Endothelial cell (in vitro differentiated cells): ENCODE data around the gene MAPKAP1. TPM values are rescaled to one million over a fixed set of nuclear protein-coding genes. Genes with fewer than 3 reads are reported as not detected.

Experiments
- DNase-seq: peaks from one replicate; pipeline ENCODE4 v3.0.0; 2021; ENCODE audit warnings: low spot score
- H3K27ac Mint-ChIP-seq: one replicate; pipeline ENCODE4 v1.8.0; 2021; ENCODE audit warnings: mixed read lengths, inconsistent platforms; ENCODE audit not compliant: unreplicated experiment
- H3K27me3 Mint-ChIP-seq: one replicate; pipeline ENCODE4 v1.8.0; 2021; ENCODE audit warnings: mild to moderate bottlenecking, moderate library complexity, mixed read lengths, inconsistent platforms; ENCODE audit not compliant: unreplicated experiment
- H3K36me3 Mint-ChIP-seq: one replicate; pipeline ENCODE4 v1.8.0; 2021; ENCODE audit warnings: mild to moderate bottlenecking, low read depth, mixed read lengths, inconsistent platforms; ENCODE audit not compliant: unreplicated experiment
- H3K4me1 Mint-ChIP-seq: one replicate; pipeline ENCODE4 v1.8.0; 2021; ENCODE audit warnings: mild to moderate bottlenecking, mixed read lengths, inconsistent platforms; ENCODE audit not compliant: unreplicated experiment
- H3K4me3 Mint-ChIP-seq: one replicate; pipeline ENCODE4 v1.8.0; 2021; ENCODE audit warnings: mild to moderate bottlenecking, mixed read lengths, inconsistent platforms; ENCODE audit not compliant: unreplicated experiment
- H3K9me3 Mint-ChIP-seq: one replicate; pipeline ENCODE4 v1.8.0; 2021; ENCODE audit warnings: mixed read lengths, inconsistent platforms; ENCODE audit not compliant: unreplicated experiment
- CTCF ChIP-seq: fragments of 200-600 bp; sonication (generic); IDR thresholded peaks from one replicate; pipeline ENCODE4 v1.5.0; 2021; ENCODE audit warnings: antibody characterized with exemption; ENCODE audit not compliant: unreplicated experiment
- total RNA-seq: library from RNA; stranded (reverse); fragmentation: NEBNext Ultra II Directional; extraction: Animal tissue kit (Norgen Biotek cat#: 25700); gene quantifications from one replicate; pipeline ENCODE4 v1.2.1, GENCODE V29; 2021; ENCODE audit not compliant: unreplicated experiment

Gene MAPKAP1
- total RNA-seq, 1 donor from 2014 or later, result 74.6 TPM

GRCh38 chr9:125620216-125620615 lies 86.8 kb downstream of the MAPKAP1 start:
- no peak overlapping the region for H3K27ac Mint-ChIP-seq
- H3K9me3 Mint-ChIP-seq, result peaks cover 7% of the 10 kb centered on the region
- H3K36me3 Mint-ChIP-seq, result peaks cover 7% of the 10 kb centered on the region
- no peaks in the 10 kb centered on the region for H3K4me1 Mint-ChIP-seq
- H3K27me3 Mint-ChIP-seq, result peaks cover 2% of the 10 kb centered on the region
- H3K4me3 Mint-ChIP-seq, result no peak overlapping the region
- no peak for DNase-seq
- no peak for TF ChIP-seq CTCF

GRCh38 chr9:125617087-125617486 lies 89.9 kb downstream of the MAPKAP1 start:
- TF ChIP-seq CTCF, result no peak
- Mint-ChIP-seq H3K9me3 (peaks cover 7% of the 10 kb centered on the region), H3K4me3 (no peak overlapping the region), H3K27ac (no peak overlapping the region), H3K27me3 (no peaks in the 10 kb centered on the region), H3K4me1 (peaks cover 14% of the 10 kb centered on the region), H3K36me3 (peaks cover 6% of the 10 kb centered on the region)
- no peak for DNase-seq

- TF ChIP-seq CTCF, result no peak
- Mint-ChIP-seq H3K36me3 (no peaks in the 10 kb centered on the region), H3K4me3 (no peak overlapping the region), H3K27me3 (no peaks in the 10 kb centered on the region), H3K4me1 (peaks cover 27% of the 10 kb centered on the region), H3K9me3 (no peaks in the 10 kb centered on the region), H3K27ac (peak overlapping the region; percentile 98)
- peak; percentile 29 for DNase-seq
These were observed 93.9 kb downstream of the MAPKAP1 start for GRCh38 chr9:125613141-125613540.

GRCh38 chr9:125612616-125613015 lies 94.4 kb downstream of the MAPKAP1 start:
- peak overlapping the region; percentile 98 for H3K27ac Mint-ChIP-seq
- H3K4me3 Mint-ChIP-seq, result no peak overlapping the region
- DNase-seq, result no peak
- peaks cover 28% of the 10 kb centered on the region for H3K4me1 Mint-ChIP-seq
- no peaks in the 10 kb centered on the region for H3K36me3 Mint-ChIP-seq
- H3K27me3 Mint-ChIP-seq, result no peaks in the 10 kb centered on the region
- H3K9me3 Mint-ChIP-seq, result no peaks in the 10 kb centered on the region
- no peak for TF ChIP-seq CTCF

- TF ChIP-seq CTCF, result no peak
- no peaks in the 10 kb centered on the region for H3K27me3 Mint-ChIP-seq
- no peaks in the 10 kb centered on the region for H3K9me3 Mint-ChIP-seq
- H3K4me1 Mint-ChIP-seq, result peaks cover 28% of the 10 kb centered on the region
- H3K4me3 Mint-ChIP-seq, result no peak overlapping the region
- H3K36me3 Mint-ChIP-seq, result no peaks in the 10 kb centered on the region
- no peak overlapping the region for H3K27ac Mint-ChIP-seq
- no peak for DNase-seq
These were observed 95.8 kb downstream of the MAPKAP1 start for GRCh38 chr9:125611121-125611765.
